CD4-positive, alpha-beta T cell treated with Interleukin-17A for 1 hour (primary cell): ENCODE results near the gene POMP.

Experiments
- DNase-seq: peaks from one replicate; pipeline ENCODE4 v3.0.0-alpha.2; 2020

POMP gene

DNA sequence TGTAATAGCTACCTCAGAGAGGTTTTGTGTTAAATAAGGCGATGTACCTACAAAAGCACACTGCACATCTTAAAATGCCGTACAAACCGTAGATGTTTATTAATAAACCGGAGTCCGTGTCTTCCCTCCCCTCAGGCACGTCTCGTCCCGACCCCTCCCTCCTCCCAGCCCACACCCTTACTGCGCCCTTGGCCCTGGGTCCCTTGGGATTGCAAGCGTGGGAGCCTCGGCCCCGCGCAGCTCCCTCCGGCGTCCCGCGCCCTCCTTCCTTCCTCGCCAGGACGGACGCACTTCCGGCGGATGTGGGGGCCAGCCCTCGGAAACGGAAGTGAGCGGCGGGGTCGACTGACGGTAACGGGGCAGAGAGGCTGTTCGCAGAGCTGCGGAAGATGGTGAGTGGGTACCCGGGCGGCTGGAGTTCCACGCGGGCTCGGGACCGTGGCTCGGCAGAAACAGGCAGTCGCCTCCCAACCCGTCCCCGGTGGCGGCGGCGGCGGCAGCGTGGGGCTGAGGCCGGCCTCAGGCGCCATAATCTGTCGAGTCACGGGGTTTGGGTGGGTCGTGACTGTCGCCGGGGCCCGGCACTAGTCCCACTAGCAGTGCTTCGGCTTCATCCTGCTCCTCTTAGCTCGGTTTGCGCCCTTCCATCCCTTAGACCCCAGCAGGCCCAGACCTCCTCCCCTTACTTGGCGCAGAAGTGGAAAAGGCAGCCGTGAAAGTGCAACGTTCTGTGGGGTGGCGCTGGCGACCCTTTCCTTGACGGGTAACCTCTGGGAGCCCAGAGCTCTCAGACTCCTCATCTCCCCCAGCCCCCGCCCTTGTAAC lies at the start of gene POMP:
Gene POMP, plus strand, starts transcription at position 335 of the 825 bp plus-strand sequence. Its CDS starts 55 bp downstream, at position 390.
- peak; percentile 90 for DNase-seq

DNA sequence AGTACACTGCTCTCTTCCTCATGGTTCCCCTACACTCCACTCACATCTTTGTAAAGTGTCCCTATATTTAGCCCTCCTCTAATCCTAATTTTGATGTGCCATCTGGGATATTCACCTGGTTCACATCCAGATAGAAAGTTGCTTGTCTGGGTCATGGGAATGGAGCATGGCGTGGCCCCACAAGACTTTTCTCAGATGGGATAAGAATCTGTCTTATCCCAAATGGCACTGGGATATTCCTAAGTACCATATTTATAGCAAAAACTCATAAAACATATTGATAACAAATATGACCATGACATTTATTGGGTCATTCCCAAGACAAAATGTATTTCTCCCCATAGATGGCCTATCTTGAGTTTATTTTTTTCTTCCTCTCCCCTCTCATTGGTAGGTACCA lies 49.5 kb upstream of the POMP start:
- DNase-seq: no peak

GRCh38 chr13:28609926-28610325 lies 49.0 kb upstream of the POMP start:
- DNase-seq: no peak

GRCh38 chr13:28610996-28611395 lies 47.9 kb upstream of the POMP start:
- no peak for DNase-seq

DNA sequence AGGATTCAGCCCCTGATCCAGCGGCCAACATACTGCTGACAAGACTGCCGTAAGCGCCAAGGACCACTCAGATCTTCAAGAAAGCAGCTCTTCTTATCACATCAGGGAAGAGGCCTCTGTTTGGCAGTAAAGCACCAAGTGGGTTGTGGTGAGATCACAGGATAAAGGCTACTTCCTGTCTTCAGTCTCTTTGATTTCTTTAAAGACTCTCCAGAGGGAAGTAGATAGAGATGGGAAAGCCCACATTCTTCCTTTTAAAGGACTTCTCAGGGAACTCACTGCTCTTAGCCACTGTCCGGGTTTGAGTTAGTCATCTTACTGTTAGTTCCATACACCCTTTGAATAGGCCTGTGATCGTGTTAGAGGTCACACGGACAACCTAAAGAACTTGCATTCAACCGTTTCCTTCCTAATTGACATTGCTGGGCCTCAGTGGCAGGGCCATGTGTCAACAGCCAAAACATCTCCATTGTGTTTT lies 47.2 kb upstream of the POMP start:
- DNase-seq: peak; percentile 46

GRCh38 chr13:28613562-28613961 lies 45.4 kb upstream of the POMP start:
- no peak for DNase-seq

DNA sequence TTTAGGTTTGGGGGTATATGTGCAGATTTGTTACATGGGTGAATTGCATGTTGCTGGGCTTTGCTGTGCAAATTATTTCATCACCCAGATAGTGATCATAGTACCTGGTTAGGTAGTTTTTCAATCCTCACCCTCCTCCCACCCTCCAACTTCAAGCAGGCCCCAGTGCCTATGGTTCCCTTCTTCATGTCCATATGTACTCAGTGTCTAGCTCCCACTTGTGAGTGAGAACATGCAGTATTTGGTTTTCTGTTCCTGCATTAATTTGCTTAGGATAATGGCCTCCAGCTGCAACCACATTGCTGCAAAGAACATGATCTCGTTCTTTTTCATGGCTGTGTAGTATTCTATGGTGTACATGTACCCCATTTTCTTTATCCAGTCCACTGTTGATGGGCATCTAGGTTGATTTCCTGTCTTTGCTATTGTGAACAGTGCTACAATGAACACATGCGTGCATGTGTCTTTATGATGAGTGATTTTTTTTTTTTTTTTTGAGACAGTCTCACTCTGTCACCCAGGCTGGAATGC lies 42.9 kb upstream of the POMP start:
- DNase-seq: no peak

DNA sequence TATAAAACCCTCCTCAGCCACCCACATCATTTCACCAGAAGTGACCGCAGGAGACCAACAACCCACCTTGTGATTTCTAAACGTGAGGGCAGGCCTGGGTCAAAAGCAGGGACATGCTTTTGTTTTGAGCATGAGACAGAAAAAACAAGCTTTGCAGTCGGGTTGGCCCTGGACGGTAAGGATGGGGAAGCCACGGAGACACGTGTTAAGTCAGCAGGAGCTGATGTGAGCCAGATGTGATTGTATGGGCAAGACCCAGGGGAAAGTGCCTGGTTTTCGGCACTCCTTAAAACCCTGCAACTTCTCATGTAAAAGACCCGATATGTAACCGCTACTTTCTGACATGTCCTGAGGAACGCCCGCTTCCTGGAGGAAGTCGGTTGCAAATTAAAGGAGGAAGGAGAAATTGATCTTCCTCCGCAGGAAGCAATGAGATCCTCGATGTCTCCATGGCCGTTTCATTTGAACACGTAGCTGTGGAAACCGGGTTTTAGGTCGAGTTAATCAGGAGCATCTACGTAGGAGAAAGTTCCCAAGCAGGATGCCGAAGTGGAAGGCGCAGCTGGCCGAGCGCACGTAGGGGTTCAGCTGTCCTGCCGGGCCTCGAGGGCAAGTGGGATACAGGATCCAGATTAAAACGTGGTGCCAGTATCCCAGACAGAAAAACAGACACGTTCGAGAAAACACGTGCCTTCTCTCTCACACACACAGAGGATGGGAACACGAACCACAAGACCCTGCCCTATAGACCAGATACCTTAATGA lies 40.5 kb upstream of the POMP start:
- DNase-seq: no peak

GRCh38 chr13:28620011-28620830 lies 38.7 kb upstream of the POMP start:
- DNase-seq: no peak

- no peak for DNase-seq
Measured at GRCh38 chr13:28621449-28621848, 37.5 kb upstream of the POMP start.

DNA sequence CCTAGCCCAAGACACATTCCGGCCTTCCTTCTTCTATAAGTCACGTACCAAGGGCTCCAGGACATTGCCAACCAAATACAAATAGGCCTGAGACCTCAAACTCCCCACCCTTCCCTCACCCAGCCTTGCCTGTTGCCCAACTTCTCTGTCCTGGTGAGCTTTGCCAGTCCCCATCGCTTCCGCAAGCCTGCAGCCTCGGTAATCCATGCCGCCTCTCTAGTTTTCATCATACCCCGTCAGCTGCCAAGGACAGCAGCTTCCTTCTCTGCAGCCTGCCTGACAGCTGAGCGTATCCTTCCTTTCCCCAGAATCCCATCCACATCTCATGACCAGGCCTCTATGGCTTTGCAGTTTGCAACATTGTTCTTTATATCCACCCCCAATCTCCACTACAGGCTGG lies 36.6 kb upstream of the POMP start:
- no peak for DNase-seq

DNA sequence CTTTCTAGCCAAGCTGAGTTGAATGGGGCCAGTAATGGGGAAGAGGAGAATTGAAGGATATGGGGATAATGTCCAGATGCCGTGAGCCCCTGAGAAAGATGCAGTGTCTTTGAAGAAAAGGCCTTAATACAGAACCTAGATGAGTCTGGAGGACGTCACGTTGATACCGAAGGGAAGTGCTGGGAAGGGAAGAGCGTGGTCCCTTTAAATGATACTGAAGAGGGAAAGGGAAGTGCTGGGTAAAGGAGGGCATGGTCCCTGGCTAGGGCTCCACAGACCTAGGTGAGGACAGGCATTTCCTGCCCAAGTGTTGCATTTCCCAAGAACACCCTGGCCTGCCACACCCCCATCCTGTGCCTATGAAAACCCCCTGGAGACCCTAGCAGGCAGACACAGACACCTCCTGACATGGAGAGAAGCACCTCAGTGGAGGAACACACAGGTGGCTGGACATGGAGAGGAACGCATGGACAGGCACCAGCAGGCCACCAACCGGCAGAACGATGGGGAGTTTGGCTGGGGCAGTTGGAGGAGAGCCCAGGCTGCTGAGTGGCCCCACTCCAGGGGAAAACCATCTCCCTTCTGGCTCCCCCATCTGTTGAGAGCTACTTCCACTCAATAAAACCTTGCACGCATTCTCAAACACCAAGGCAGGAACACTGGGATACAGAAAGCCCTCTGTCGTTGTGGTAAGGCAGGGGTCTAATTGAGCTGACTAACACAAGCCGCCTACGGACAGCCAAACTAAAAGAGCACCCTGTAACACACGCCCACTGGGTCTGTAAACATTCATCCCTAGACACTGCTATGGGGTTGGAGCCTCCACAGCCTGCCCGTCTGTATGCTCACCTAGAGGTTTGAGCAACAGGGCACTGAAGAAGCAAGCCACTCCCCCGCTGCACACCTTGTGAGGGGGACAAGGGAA lies 34.9 kb upstream of the POMP start:
- no peak for DNase-seq

DNA sequence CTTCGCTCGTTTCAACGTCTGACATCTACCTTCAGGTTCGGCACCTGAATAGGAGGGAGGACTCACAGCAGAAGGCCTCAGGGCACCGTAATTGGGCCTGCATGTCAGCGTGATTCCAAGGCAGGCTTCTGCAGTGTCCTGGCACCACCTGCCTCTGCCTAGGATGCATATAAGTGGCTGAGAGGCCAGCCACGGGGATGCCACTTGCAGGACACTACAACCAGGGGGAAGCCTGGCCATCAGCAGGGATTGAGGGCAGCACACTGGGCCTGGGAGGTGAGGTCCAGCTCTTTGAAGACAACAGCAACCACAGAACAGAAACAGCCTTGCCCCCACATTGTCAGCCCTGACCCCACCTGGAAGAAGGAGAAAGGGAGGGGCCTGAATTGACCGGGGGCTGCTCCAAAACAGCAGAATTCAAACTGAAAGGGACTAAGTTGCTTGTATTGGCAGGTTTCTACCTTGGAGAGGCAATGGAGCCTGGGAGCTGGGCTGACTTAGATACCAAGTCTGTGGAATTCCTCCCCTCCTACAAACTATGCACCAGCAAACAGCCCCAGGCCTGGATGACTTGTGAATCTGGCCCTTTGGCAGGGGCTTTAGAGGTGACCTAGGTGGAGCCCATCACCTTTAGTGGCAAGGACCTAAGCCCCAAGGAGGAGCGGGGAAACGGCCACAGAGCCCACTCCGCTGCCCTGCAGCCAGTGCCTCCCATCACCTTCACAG lies 34.1 kb upstream of the POMP start:
- DNase-seq: no peak

DNA sequence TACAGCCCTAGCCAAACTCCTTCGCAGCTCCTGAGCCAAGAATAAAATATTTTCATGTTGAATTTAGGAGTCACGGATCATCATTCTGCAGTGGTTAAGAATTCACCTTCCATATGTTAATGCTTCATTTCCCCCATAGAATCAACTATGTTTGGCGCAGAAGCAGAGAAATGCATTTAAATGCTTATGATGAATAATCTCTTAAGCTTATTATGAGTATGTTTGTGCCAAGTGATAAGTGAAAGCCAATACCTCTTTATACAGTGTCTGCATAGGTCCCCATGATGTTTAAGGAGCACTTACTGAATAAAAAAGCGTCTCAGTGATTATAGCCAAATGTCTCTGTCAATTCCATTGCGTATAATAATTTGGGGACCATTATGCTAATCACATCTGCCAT lies 32.7 kb upstream of the POMP start:
- no peak for DNase-seq

DNA sequence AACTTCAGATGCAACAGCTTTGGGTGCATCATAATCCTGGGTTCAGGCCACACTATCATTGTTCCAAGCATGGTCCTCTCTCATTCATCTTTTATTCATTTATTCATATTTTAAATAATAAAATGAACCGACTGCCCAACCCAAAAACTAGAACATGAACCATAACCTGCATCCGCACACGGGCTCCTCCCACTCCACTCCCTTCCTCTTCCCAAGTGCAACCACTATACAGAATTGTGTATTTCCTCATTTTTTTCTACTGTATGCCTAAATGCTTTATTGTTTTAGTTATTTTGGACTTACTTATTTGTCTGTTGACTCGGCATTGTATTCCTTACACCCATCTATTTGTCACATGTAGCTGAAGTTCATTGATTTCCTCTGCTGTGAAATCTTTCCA lies 30.7 kb upstream of the POMP start:
- no peak for DNase-seq

GRCh38 chr13:28630869-28631268 lies 28.1 kb upstream of the POMP start:
- DNase-seq: no peak

DNA sequence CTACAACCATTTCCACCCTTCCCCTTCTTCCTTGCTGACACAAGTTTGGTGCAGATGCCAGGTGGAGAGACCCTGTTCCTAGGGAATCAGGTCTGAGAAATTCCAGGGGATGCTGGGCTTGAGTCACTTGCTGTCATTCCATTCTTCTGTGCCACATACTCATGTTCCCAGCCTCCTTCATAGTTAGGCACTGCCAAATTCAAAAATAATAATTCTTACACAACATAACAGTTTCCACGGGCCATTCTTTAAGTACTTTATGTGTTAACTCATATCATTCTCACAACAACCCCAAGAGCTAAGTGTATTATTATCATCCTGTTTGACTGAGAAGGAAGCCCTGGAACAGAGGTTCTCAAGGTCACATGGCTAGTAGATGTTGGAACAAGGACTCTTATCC lies 27.1 kb upstream of the POMP start:
- no peak for DNase-seq

DNA sequence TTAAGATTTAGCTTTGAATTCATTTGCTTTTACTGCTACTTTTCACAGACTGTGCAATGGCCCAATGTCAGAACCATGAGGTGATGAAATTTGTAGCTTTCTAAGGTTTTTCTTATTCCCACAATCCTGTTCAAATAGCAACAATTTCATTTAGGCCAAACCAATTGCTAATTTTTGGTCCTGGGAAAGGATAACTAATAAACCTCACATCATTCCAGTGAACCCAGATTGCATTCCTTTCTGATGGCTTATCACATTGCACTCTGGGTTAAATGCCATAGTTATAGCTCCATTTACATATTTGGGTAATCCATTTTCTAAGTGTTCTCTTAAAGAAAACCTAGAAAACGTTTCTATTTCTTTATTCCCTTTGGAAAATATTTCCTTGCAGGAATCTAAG lies 22.9 kb upstream of the POMP start:
- DNase-seq: no peak

DNA sequence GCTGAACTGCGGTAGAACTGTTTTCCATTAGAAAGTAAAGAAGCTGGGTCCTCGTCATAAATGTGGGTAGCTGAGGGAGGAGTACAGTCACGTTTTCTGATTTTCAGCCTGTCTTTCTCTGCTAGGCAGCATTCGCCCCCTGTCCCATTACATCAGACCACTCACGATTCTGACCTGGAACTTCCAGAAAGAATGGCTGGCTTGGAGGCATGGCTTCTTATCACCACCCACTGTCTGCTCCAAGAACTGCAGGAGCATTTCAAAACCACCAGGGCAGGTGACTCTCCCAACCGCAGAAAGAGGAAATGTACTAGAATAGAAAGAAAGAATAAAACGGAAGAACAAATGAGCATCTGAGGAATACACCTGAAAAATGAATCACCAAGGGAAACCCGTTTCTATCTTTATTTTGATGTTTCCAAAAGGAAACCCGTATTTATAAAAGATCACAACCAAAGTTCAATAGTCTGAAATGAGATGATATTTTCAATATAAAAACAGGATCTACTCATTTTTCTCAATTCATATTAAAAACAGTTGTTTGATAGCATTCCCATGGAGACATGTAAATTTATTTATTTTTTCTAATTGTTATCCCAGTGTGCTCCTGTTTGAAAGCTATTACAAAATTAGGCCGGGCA lies 22.1 kb upstream of the POMP start:
- DNase-seq: peak; percentile 53

- DNase-seq: no peak
Measured at GRCh38 chr13:28637714-28638355, 21.1 kb upstream of the POMP start.
